ENCODE results near the gene CCDC8.

DNA sequence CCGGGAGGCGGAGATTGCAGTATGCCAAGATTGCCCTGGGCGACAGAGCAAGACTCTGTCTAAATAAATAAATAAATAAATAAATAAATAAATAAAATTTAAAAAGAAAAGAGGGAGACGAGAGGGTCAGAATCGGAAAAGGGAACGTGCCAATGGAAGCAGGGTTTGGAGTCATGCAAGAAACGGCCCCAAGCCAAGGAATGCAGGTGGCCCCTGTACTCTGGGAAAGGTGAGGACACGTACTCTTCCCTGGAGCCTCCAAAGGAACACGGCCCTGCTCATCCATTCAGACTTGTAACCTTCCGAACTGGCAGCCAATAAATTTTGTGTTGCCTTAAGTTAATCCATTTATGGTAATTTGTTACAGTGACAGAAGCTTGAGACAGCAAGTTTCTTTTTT, 35.2 kb upstream of the CCDC8 start:
- TF ChIP-seq, protein P1, sequence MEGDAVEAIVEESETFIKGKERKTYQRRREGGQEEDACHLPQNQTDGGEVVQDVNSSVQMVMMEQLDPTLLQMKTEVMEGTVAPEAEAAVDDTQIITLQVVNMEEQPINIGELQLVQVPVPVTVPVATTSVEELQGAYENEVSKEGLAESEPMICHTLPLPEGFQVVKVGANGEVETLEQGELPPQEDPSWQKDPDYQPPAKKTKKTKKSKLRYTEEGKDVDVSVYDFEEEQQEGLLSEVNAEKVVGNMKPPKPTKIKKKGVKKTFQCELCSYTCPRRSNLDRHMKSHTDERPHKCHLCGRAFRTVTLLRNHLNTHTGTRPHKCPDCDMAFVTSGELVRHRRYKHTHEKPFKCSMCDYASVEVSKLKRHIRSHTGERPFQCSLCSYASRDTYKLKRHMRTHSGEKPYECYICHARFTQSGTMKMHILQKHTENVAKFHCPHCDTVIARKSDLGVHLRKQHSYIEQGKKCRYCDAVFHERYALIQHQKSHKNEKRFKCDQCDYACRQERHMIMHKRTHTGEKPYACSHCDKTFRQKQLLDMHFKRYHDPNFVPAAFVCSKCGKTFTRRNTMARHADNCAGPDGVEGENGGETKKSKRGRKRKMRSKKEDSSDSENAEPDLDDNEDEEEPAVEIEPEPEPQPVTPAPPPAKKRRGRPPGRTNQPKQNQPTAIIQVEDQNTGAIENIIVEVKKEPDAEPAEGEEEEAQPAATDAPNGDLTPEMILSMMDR (conservative IDR thresholded peaks at IDR 0.05 in 1 of 2, IDR thresholded peaks at IDR 0.05 in 1 of 2; ENCODE audit: extremely low read depth in 1 of 2, insufficient read depth in 1 of 2, low read depth in 1 of 2, low read length in 2 of 2): no peak
- TF ChIP-seq EZH2 (IDR thresholded peaks at IDR 0.05; ENCODE audit: borderline replicate concordance, low read length): no peak
